Suppressor macrophage (primary cell): ENCODE results near the gene CADM1.

Source experiments
- DNase-seq, 4 experiments: peaks; one replicate each; pipeline ENCODE4 v3.0.0-alpha.2; 2020 to 2022

Gene CADM1

DNA sequence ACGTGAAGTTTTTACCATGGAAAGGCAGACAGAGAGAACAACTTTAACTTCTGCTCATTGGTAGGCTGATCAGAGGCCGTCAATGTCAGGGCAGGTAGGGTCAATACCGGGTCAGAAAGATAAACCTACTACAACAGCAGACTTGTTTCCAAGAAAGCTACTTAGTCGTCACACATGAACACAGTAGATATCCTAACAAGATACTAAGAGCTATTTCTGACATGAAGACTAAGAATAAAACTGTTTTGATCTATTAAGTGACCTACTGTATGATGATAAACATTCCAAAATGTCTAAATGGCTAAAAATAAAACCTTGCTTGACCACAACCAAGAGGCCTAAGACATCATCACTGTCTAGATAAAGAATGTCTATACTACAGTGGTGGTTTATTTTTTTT lies 231.3 kb downstream of the CADM1 start:
- DNase-seq, result no peak

DNA sequence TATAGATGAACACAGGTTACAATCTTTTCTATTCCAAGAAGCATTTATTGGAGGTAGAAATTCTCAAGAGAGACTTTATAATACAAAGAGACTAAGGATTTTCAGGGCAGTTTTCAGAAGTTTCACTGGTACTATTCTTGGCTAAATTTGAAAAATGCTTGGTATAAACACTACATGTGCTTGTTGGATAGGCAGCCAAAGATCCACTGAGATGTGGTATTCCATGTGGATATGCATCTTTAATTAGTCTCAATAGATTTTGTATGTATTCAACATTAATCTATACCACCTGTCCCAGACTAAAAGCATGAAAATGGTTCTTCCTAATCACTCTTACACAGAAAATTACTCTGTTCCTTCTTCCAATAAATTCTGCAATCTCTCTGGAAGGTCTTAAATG lies 232.6 kb downstream of the CADM1 start:
- no peak for DNase-seq

GRCh38 chr11:115269191-115269950 lies 234.8 kb downstream of the CADM1 start:
- DNase-seq, result no peak

GRCh38 chr11:115267871-115268270 lies 236.3 kb downstream of the CADM1 start:
- no peak for DNase-seq

- no peak for DNase-seq
These were observed 236.9 kb downstream of the CADM1 start for GRCh38 chr11:115267238-115267781.

DNA sequence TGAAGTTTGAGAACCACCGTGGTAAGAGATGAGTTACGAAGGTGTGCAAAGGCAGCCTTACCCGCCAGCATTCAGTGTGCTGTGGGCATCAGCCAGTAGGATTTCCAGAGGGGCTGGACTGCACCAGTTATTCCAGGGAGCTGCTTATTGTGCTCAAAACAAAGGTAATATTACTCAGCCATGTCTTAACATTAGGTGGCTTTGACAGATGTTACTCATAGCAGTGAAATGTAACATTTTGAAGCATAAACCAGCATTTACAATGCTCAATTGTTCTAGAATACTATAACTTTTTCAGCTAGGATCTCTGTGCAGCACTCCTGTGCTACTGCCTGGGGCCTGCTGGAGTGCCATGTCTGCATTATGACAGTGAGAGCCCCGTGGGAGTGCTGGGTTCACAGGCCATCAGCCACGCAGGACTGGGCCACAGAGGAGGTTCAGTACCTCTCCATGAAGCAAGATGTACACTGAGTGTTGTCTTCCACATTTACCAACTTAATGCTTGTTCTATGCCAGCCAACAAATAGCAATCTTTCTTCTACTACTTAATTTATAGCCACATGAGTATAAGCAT lies 238.1 kb downstream of the CADM1 start:
- no peak for DNase-seq

DNA sequence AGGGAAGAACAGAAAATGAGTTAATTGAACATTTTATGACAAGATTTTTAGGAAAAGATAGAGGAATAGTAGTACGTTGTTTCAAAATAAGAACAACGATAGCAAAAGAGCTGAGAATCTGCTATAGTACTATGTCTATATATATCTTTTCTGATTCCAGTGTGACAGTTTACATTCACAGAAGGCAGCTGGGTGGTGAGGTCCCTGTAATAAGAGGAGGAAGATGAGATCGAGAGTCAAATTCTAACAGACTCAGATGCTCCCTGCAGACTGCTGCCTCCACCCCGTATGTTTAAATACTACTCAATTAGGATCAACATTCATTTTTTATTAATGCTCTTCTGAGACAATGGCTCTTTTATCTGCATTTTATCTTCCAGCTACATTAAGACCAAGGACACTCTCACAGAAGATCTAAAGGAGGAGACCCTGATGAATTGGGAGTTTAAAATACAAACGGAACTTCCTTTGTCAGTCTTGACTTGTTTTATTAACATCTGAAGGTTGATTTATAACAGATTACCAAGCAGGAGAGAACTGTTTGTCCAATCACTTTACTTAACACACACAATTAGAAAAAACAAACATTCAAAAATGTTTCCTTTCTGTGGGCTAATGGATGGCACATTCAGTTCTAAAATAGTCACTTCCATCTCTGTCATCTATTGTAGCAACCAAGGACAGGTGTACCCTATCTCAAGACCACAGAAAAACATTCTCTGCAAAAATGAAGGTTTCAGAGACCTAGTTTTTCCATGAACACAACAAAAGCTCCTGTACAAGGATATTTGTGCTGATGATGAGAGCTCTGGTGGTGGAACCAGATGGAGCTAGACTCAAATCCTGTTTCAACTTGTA lies 240.2 kb downstream of the CADM1 start:
- no peak for DNase-seq

GRCh38 chr11:115258216-115258615 lies 246.0 kb downstream of the CADM1 start:
- no peak for DNase-seq

- no peak for DNase-seq
These were observed 246.5 kb downstream of the CADM1 start for GRCh38 chr11:115257678-115258077.

- DNase-seq, result no peak
These were observed 246.9 kb downstream of the CADM1 start for GRCh38 chr11:115257270-115257669.

- DNase-seq, result no peak
These were observed 247.6 kb downstream of the CADM1 start for GRCh38 chr11:115256397-115257197.

DNA sequence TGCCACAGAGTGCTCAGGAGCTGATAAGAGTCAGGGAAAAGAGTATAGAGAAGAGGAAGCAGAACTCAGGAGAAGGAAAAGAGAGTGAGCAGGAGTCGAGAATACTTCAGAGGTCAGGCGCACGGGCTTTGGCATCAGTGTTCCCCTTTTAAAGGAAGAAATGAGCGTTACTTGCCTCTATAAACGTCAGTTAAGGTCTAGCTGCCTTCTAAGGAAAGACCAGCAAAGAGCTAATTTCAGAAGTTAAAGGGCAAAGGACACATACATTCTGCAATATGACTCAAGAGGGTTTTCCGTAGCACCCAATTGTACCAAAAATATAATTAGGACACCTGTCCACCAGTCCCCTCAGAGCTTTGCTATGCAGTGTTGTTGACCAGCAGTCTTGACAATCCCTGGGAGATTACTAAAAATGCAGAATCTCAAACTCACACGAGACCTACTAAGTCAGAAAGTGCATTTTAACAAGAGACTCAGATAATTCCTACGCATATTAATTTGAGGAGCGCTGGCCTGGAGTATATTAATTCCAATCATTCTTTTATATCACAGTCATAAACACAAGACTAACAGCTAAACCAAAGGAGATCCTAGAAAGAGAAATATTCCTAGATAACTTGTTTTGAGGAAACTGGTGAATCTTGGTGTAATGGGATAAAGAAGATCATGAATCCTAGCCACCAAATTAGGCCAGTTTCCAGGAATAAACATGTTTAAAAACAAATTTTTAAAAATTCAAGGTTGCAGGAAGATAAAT lies 249.0 kb downstream of the CADM1 start:
- DNase-seq, result no peak

DNA sequence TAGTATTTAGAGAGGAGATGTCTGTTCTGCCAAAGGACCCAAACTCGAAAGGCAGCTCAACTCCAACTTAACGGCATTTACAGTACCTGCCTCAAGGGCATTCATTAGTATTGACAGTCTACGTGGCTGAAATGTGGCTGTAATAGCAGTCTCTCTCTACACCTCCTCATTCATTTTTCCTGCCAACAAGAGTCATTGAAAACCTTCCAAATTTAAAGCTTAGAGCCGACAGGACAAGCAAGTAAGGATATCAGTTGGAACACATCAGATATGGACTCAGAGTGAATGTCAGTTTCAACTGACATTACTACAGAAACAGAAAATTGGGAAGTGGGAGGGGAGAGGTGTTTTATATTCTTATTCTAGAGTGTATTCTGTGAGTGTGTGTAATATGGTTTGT lies 253.1 kb downstream of the CADM1 start:
- DNase-seq, result no peak

- no peak for DNase-seq
These were observed 255.1 kb downstream of the CADM1 start for GRCh38 chr11:115249061-115249578.

GRCh38 chr11:115247953-115248352 lies 256.3 kb downstream of the CADM1 start:
- no peak for DNase-seq

- no peak for DNase-seq
These were observed 256.9 kb downstream of the CADM1 start for GRCh38 chr11:115247361-115247760.

DNA sequence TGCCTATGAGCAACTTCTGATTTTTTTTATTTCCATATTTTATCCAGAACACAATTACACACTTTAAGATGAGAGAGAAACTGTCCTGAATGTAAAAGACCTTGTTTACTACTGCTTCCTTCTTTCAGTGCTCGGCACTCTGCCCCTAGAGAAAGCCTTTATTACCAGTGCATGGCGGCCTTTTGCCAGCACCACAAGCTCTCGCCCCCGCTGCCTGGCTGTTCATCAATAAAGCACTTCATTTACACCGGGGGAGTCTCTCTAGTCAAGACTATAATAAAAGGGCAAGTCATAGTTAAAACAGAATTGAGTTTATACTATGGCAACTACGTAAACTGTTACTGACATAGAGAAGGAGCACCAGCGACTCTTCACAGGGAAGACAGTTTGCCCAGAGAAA lies 259.5 kb downstream of the CADM1 start:
- no peak for DNase-seq

DNA sequence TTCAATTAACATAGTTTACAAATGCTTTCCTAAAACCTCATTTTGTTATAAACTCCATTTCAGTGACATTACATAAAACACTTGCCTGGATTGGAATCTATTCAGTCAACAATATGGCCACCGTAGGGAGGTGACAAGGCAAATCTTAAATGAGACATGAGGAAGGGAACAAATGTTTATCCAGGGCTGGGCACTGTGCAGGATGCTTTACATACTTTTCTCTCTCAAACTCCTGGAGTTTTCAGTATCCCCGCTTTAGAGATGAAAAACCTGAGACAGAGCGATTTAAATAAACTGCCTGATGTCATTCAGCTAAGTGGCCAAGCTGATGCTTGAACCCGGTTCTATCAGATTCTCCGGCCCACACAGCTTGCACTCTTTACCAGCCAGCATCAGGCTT lies 259.9 kb downstream of the CADM1 start:
- no peak for DNase-seq

- no peak for DNase-seq
These were observed 261.2 kb downstream of the CADM1 start for GRCh38 chr11:115242982-115243381.

- DNase-seq, result no peak
These were observed 262.3 kb downstream of the CADM1 start for GRCh38 chr11:115241899-115242298.

DNA sequence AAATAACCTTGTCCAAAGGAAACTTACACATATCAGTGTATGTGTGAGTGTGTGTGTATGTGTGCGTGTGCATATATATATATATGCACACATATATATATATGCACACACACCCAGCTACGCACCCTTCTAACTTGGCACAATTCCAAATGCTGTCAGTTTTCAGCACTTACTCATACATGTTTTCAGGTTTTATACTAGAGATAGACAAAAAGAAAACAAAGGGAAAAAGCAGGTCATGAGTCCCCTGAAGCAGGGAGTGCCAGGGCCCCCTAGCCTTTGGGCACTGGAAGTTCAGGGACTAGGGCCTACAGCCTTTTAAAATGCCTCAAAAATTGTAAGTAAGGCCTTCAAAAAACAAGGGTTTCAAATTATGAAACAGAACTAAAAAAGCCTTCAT lies 265.4 kb downstream of the CADM1 start:
- no peak for DNase-seq

DNA sequence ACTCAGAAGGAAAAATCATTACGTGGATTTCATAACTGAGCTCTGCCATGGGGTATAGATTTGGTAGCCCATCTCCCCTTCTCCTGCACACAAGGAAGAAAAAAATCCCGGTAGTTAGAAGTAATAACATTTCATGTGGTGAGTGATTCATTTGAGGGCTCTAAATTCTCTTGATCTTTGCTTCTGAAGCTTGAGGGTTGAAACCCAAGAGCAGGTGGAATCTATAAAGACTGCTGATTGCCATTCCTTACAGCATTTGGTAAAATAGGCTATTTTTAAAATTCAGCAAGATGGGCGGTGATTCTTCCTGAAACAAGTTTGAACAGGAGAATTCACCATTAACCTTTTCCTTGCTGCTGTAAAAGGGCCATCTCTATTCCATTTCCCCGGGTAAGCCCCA lies 266.1 kb downstream of the CADM1 start:
- no peak for DNase-seq
